HCT116 (cell line): ENCODE data around the gene ENOX1. TPM values are rescaled to one million over a fixed set of nuclear protein-coding genes. Genes with fewer than 3 reads are reported as not detected.

ENCODE experiments used
- ATAC-seq: fragments of 200-7000 bp; cut with Tn5 transposase; 2 replicates; pipeline ENCODE4 v1.9.1; 2020; ENCODE audit warnings: mild to moderate bottlenecking, moderate library complexity
- Bru-seq: library from RNA; stranded (reverse); fragments of 400-500 nt; gene quantifications from one replicate; lab custom pipeline; 2021; lab: Mats Ljungman, UMichigan
- BruChase-seq, 2 experiments: library from RNA; stranded (reverse); fragments of 400-500 nt; gene quantifications; one replicate each; lab custom pipeline; 2021; lab: Mats Ljungman, UMichigan
- BruUV-seq: library from RNA; stranded (reverse); fragments of 400-500 nt; replicated peaks from 2 replicates; lab custom pipeline; 2021; lab: Mats Ljungman, UMichigan
- CTCF ChIA-PET: fragments of 300-600 bp; sonication (Branson Sonifier 250); formaldehyde crosslinking; loops from one replicate; lab custom pipeline; 2021; ENCODE audit warnings: antibody characterized with exemption; lab: Charles Lee
- POLR2A ChIA-PET: fragments of 300-600, 350-600 bp; sonication (Branson Sonifier 250); formaldehyde crosslinking; loops from one replicate; lab custom pipeline; 2021; ENCODE audit warnings: antibody characterized with exemption; lab: Charles Lee
- RAD21 ChIA-PET, 2 experiments: fragments of 300-600 bp; sonication (Branson Sonifier 250); formaldehyde crosslinking; loops; one replicate each; lab custom pipeline; 2023; ENCODE audit warnings: low total read pairs in 2 of 2; ENCODE audit not compliant: uncharacterized antibody in 2 of 2, unreplicated experiment in 2 of 2, low non-redundant PET in 1 of 2; lab: Charles Lee
- DNase-seq: peaks from one replicate; pipeline ENCODE4 v3.0.0-alpha.2; 2010; ENCODE audit warnings: low read depth, low spot score
- H2AFZ ChIP-seq: fragments of 200-600 bp; shearing (Covaris generic), sonication (generic); 2 replicates; pipeline ENCODE4 v1.6.1; 2017; ENCODE audit warnings: low read depth, mixed run types, mixed read lengths, antibody characterized with exemption, low read length; ENCODE audit not compliant: poor library complexity, severe bottlenecking
- H3K27ac ChIP-seq: 2 replicates; pipeline ENCODE4 v1.5.1; 2012; ENCODE audit warnings: low read depth, low read length
- H3K27me3 ChIP-seq: fragments of 200-600 bp; sonication (generic); 2 replicates; pipeline ENCODE4 v1.6.1; 2016; ENCODE audit warnings: mixed run types, low read length, mixed read lengths; ENCODE audit not compliant: insufficient read depth
- H3K36me3 ChIP-seq, 2 experiments: fragments of 200-500 bp in 1 of 2; fragments of 200-600 bp in 1 of 2; sonication (Bioruptor generic) in 1 of 2; sonication (generic) in 1 of 2; 2 replicates each; pipeline versions ENCODE4 v1.5.1 to v1.6.1; 2014 to 2016; ENCODE audit warnings: low read length in 2 of 2, inconsistent platforms in 1 of 2, mixed read lengths in 1 of 2, mixed run types in 1 of 2; ENCODE audit not compliant: insufficient read depth in 2 of 2, control insufficient read depth in 1 of 2
- H3K4me1 ChIP-seq, 2 experiments: fragments of 200-600 bp in 1 of 2; sonication (generic) in 1 of 2; 2 replicates each; pipeline versions ENCODE4 v1.5.1 to v1.6.1; 2012 to 2017; ENCODE audit warnings: low read length in 2 of 2, inconsistent platforms in 1 of 2, mild to moderate bottlenecking in 1 of 2, mixed read lengths in 1 of 2, mixed run types in 1 of 2, moderate library complexity in 1 of 2; ENCODE audit not compliant: insufficient read depth in 2 of 2, control insufficient read depth in 1 of 2
- H3K4me2 ChIP-seq: fragments of 200-600 bp; sonication (generic); 2 replicates; pipeline ENCODE4 v1.6.1; 2017; ENCODE audit warnings: mixed run types, low read length, mixed read lengths
- H3K4me3 ChIP-seq, 2 experiments: fragments of 200-600 bp in 1 of 2; sonication (generic) in 1 of 2; replicated peaks in 1 of 2; 2 replicates each; pipeline ENCODE4 v1.5.1; 2011 to 2016; ENCODE audit warnings: low read length in 2 of 2, control low read depth in 1 of 2, low read depth in 1 of 2, mild to moderate bottlenecking in 1 of 2, mixed read lengths in 1 of 2, mixed run types in 1 of 2
- H3K79me2 ChIP-seq: fragments of 200-600 bp; sonication (generic); 2 replicates; pipeline ENCODE4 v1.6.1; 2017; ENCODE audit warnings: mild to moderate bottlenecking, mixed run types, low read length, moderate library complexity, mixed read lengths; ENCODE audit not compliant: insufficient read depth
- H3K9ac ChIP-seq: fragments of 200-600 bp; sonication (generic); 2 replicates; pipeline ENCODE4 v1.6.1; 2016; ENCODE audit warnings: low read length, mixed read lengths
- H3K9me2 ChIP-seq: fragments of 200-600 bp; sonication (generic), shearing (Covaris generic); 2 replicates; pipeline ENCODE4 v1.6.1; 2017; ENCODE audit warnings: mixed run types, mild to moderate bottlenecking, moderate library complexity; ENCODE audit not compliant: insufficient read depth
- H3K9me3 ChIP-seq, 2 experiments: fragments of 200-500 bp in 1 of 2; fragments of 200-600 bp in 1 of 2; sonication (Bioruptor generic) in 1 of 2; sonication (generic) in 1 of 2; 2 replicates each; pipeline ENCODE4 v1.6.1; 2014 to 2017; ENCODE audit warnings: low read length in 2 of 2, mixed read lengths in 2 of 2, inconsistent platforms in 1 of 2, low read depth in 1 of 2, mild to moderate bottlenecking in 1 of 2, mixed run types in 1 of 2, moderate library complexity in 1 of 2; ENCODE audit not compliant: control insufficient read depth in 1 of 2, insufficient read depth in 1 of 2
- H4K20me1 ChIP-seq: fragments of 200-600 bp; sonication (generic), shearing (Covaris generic); 2 replicates; pipeline ENCODE4 v1.6.1; 2017; ENCODE audit warnings: mixed run types, mild to moderate bottlenecking, moderate library complexity; ENCODE audit not compliant: insufficient read depth
- CBX3 ChIP-seq: IDR thresholded peaks from 2 replicates; pipeline ENCODE4 v1.6.1; 2012; ENCODE audit warnings: low read depth
- ELF1 ChIP-seq: IDR thresholded peaks from 2 replicates; pipeline ENCODE4 v1.6.1; 2012; ENCODE audit warnings: low read depth, borderline replicate concordance
- EZH2 ChIP-seq: fragments of 200-600 bp; sonication (generic); IDR thresholded peaks from 2 replicates; pipeline ENCODE4 v1.6.1; 2017; ENCODE audit warnings: antibody characterized with exemption, mixed run types
- JUND ChIP-seq: IDR thresholded peaks from 2 replicates; pipeline ENCODE4 v1.6.1; 2012
- RAD21 ChIP-seq: IDR thresholded peaks from 2 replicates; pipeline ENCODE4 v1.6.1; 2012; ENCODE audit warnings: low read depth, mild to moderate bottlenecking
- TCF7L2 ChIP-seq: IDR thresholded peaks from 2 replicates; pipeline ENCODE4 v1.7.0; 2011; ENCODE audit warnings: borderline replicate concordance, inconsistent platforms; ENCODE audit not compliant: insufficient read depth, insufficient read length; ENCODE audit errors: extremely low read depth
- YY1 ChIP-seq: IDR thresholded peaks from 2 replicates; pipeline ENCODE4 v1.6.1; 2011; ENCODE audit warnings: low read length, low read depth, moderate library complexity, mild to moderate bottlenecking; ENCODE audit not compliant: insufficient replicate concordance; ENCODE audit errors: extremely low read depth
- ZFX ChIP-seq: fragments of 450-650 bp; IDR thresholded peaks from 2 replicates; pipeline ENCODE4 v1.6.1; 2017
- intact Hi-C: fragments of 100-400 bp; cut with micrococcal nuclease; formaldehyde crosslinking; loops from 2 replicates; pipeline ENCODE4 v1.10.0; 2022
- long read RNA-seq: library from polyadenylated mRNA; unstranded; transcript quantifications from one replicate; pipeline ENCODE4 v2.0.0, GENCODE V29; 2021; ENCODE audit not compliant: unreplicated experiment
- polyA plus RNA-seq: library from polyadenylated mRNA; unstranded; fragments of >200 nt; gene quantifications from 2 replicates; pipeline ENCODE4 v1.2.1, GENCODE V29; 2012; ENCODE audit warnings: missing spikeins
- total RNA-seq: library from RNA; stranded (reverse); gene quantifications from one replicate; pipeline ENCODE4 v1.2.1, GENCODE V29; 2021; ENCODE audit not compliant: unreplicated experiment
- TF ChIP-seq, protein P1 (sequence below): IDR thresholded peaks from 2 replicates; pipeline ENCODE4 v1.6.1; 2011; ENCODE audit warnings: mild to moderate bottlenecking, low read length, moderate library complexity; ENCODE audit not compliant: insufficient replicate concordance; ENCODE audit errors: extremely low read depth

The ENOX1 gene
- total RNA-seq (4.5 TPM), Bru-seq, nascent RNA (percentile 50 among the genes with signal in this experiment), BruChase-seq, experiment 1, labeled RNA remaining after a 6-hour chase (percentile 34 among the genes with signal in this experiment), BruChase-seq, experiment 2, labeled RNA remaining after a 2-hour chase (percentile 41 among the genes with signal in this experiment)
- polyA plus RNA-seq = 2.0 and 2.8 TPM in 2 replicates
- long read RNA-seq, partial matches to known transcripts = 2 of 6 reads
- long read RNA-seq, other reads (novel, unspliced or antisense) = 4 of 6 reads

DNA sequence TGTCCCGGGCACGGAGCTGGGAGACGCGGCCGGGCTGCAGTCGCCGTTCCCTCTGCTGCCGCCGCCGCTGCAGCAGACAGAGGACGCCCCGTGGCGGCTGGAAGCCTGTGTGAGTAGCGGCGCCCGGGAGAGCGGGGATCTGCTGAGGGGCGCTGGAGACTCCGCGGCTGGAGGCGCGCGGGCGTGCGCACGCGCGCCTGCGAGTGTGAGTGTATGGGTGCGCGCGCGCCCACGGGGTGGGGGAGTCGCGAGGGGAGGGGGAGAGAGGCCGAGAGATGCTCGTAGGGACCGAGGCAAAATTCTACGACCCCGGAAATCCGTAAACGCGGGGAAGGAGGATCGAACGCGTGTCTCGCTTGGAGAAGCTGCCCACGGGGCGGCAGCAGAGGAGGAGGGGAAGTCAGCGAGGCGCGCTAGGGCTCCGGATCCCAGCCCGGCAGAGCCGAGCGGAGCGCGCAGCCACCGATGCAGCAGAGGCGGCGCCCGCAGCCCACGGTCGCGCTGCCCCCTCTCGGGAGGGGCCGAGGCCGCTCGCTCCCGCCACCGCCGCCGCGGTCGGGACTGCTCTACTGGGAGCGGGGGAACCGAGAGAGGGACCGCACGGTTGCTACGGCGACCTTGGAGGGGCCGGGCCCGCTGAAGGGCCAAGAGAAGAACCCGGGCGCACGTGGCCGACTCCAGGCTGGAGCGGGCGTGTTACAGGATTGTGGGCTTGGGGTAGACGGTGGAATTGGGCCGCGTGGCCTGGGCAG, at the start of gene ENOX1:
TSS of gene ENOX1 (minus strand) at position 207 of the 752 bp plus-strand sequence.
- Histone ChIP-seq H3K4me1 (peaks cover 0 to 25% of the 10 kb centered on the region in 2 experiments; a peak in 2 of 4 replicates), H3K4me3 (peak within 1 kb of the TSS; percentile 51 to 60), H3K27ac (peak within 1 kb of the TSS; percentile 63)
- peak; percentile 78 for ATAC-seq
- no TSS peak for BruUV-seq
- TF ChIP-seq TCF7L2 (no peak), JUND (no peak), ZFX (peak; percentile 51; the same call in 1 of the 2 replicates), RAD21 (0 out of 2 replicates have a peak, but pooled peaks have one; percentile 20), CBX3 (no peak), YY1 (no peak), EZH2 (no peak), ELF1 (no peak)
- TF ChIP-seq, protein P1, sequence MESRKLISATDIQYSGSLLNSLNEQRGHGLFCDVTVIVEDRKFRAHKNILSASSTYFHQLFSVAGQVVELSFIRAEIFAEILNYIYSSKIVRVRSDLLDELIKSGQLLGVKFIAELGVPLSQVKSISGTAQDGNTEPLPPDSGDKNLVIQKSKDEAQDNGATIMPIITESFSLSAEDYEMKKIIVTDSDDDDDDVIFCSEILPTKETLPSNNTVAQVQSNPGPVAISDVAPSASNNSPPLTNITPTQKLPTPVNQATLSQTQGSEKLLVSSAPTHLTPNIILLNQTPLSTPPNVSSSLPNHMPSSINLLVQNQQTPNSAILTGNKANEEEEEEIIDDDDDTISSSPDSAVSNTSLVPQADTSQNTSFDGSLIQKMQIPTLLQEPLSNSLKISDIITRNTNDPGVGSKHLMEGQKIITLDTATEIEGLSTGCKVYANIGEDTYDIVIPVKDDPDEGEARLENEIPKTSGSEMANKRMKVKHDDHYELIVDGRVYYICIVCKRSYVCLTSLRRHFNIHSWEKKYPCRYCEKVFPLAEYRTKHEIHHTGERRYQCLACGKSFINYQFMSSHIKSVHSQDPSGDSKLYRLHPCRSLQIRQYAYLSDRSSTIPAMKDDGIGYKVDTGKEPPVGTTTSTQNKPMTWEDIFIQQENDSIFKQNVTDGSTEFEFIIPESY = no peak
- TF ChIP-seq, all 23 proteins: peak for 2
- POLR2A ChIA-PET = no interaction called here
- H3K9ac ChIP-seq = peak within 1 kb of the TSS; percentile 60
- no peak within 1 kb of the TSS for H2AFZ ChIP-seq
- H3K36me3 ChIP-seq = no peaks in the 10 kb centered on the region
- RAD21 ChIA-PET = no interaction called here
- peaks cover 10% of the 10 kb centered on the region; the same call in 1 of the 2 replicates for H3K27me3 ChIP-seq
- intact Hi-C loops = no loop called here
- H3K4me2 ChIP-seq = peak within 1 kb of the TSS; percentile 69
- H3K9me3 ChIP-seq = no peaks in the 10 kb centered on the region
- no peaks in the 10 kb centered on the region for H3K9me2 ChIP-seq
- CTCF ChIA-PET = interaction anchor here (0.8 kb wide), 1 partner anchor 12 kb away, joined by 3 read pairs; no protein-coding TSS in a partner anchor
- DNase-seq = peak; percentile 34
- no peaks in the 10 kb centered on the region for H4K20me1 ChIP-seq
- H3K79me2 ChIP-seq = no peaks in the 10 kb centered on the region
